Measurements from ENCODE around the gene SLIT3. TPM values are rescaled to one million over a fixed set of nuclear protein-coding genes. Genes with fewer than 3 reads are reported as not detected.

SLIT3 gene
- total RNA-seq, 1 donor from 2014 or later, result 70.0 TPM

- intact Hi-C loops (cut with DNase I), result no loop called here
- no peak overlapping the region for H3K27ac ChIP-seq
- TF ChIP-seq, protein P1, sequence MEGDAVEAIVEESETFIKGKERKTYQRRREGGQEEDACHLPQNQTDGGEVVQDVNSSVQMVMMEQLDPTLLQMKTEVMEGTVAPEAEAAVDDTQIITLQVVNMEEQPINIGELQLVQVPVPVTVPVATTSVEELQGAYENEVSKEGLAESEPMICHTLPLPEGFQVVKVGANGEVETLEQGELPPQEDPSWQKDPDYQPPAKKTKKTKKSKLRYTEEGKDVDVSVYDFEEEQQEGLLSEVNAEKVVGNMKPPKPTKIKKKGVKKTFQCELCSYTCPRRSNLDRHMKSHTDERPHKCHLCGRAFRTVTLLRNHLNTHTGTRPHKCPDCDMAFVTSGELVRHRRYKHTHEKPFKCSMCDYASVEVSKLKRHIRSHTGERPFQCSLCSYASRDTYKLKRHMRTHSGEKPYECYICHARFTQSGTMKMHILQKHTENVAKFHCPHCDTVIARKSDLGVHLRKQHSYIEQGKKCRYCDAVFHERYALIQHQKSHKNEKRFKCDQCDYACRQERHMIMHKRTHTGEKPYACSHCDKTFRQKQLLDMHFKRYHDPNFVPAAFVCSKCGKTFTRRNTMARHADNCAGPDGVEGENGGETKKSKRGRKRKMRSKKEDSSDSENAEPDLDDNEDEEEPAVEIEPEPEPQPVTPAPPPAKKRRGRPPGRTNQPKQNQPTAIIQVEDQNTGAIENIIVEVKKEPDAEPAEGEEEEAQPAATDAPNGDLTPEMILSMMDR (IDR thresholded peaks at IDR 0.05), result no peak
These were observed 6.3 kb downstream of the SLIT3 start for GRCh38 chr5:169294621-169295020.

GRCh38 chr5:169291877-169292276, 9.1 kb downstream of the SLIT3 start:
- TF ChIP-seq, protein P1 (IDR thresholded peaks at IDR 0.05), result no peak
- intact Hi-C loops (cut with DNase I), result no loop called here
- no peak overlapping the region for H3K4me3 ChIP-seq
- ATAC-seq, result no peak
- no peak overlapping the region for H3K27ac ChIP-seq
- no peaks in the 10 kb centered on the region for H3K27me3 ChIP-seq
- peaks cover 4% of the 10 kb centered on the region for H3K4me1 ChIP-seq
- DNase-seq, result no peak
- no peaks in the 10 kb centered on the region for H3K36me3 ChIP-seq
- H3K9me3 ChIP-seq, result no peaks in the 10 kb centered on the region

More at GRCh38 chr5:169294621-169295020, 6.3 kb downstream of the SLIT3 start:
- H3K36me3 ChIP-seq, result no peaks in the 10 kb centered on the region
- no peak overlapping the region for H3K4me3 ChIP-seq
- DNase-seq (no peak), ATAC-seq (no peak)
- peaks cover 4% of the 10 kb centered on the region for H3K4me1 ChIP-seq
- H3K9me3 ChIP-seq, result no peaks in the 10 kb centered on the region
- H3K27me3 ChIP-seq, result peaks cover 15% of the 10 kb centered on the region

DNA sequence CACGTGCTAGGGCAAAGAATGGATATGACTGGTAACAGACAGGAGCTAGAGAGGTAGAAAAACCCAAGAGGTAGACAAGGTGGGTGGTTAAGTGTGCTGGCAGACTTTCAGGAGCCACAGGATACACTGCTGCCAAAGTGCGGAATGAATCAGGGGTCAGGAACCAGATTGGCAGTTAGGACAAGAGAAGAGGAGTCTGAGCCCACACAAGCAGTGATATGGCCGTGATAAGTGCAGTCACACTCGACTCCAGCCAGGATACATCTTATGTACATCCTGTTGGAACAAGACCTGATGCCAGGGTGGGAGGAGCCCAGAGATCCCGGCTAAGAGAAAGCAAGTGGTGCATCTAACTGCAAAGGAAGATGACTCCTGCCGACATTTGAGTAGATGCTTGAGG, 10.0 kb downstream of the SLIT3 start:
- intact Hi-C loops (cut with DNase I), result no loop called here
- Histone ChIP-seq H3K4me3 (no peak overlapping the region), H3K36me3 (no peaks in the 10 kb centered on the region), H3K9me3 (no peaks in the 10 kb centered on the region), H3K4me1 (peaks cover 4% of the 10 kb centered on the region), H3K27me3 (no peaks in the 10 kb centered on the region), H3K27ac (no peak overlapping the region)
- no peak for ATAC-seq
- TF ChIP-seq, protein P1 (IDR thresholded peaks at IDR 0.05), result no peak
- DNase-seq, result no peak

- intact Hi-C loops (cut with DNase I), result no loop called here
- ATAC-seq (no peak), DNase-seq (no peak)
- TF ChIP-seq, protein P1 (IDR thresholded peaks at IDR 0.05), result no peak
- Histone ChIP-seq H3K9me3 (no peaks in the 10 kb centered on the region), H3K36me3 (no peaks in the 10 kb centered on the region), H3K4me3 (no peak overlapping the region), H3K4me1 (peaks cover 4% of the 10 kb centered on the region), H3K27ac (no peak overlapping the region), H3K27me3 (no peaks in the 10 kb centered on the region)
These were observed 11.4 kb downstream of the SLIT3 start for GRCh38 chr5:169289520-169289919.

- intact Hi-C loops (cut with DNase I), result no loop called here
- no peaks in the 10 kb centered on the region for H3K4me1 ChIP-seq
- DNase-seq, result no peak
- H3K27me3 ChIP-seq, result no peaks in the 10 kb centered on the region
- no peaks in the 10 kb centered on the region for H3K36me3 ChIP-seq
- H3K9me3 ChIP-seq, result no peaks in the 10 kb centered on the region
- no peak for ATAC-seq
- no peak overlapping the region for H3K27ac ChIP-seq
- TF ChIP-seq, protein P1 (IDR thresholded peaks at IDR 0.05), result no peak
- H3K4me3 ChIP-seq, result no peak overlapping the region
These were observed 12.6 kb downstream of the SLIT3 start for GRCh38 chr5:169288066-169288930.

Measured in upper lobe of right lung (tissue), 1 donor.